Lung (tissue), 12 donors: Measurements from ENCODE around the gene VMAC. TPM values are rescaled to one million over a fixed set of nuclear protein-coding genes. Genes with fewer than 3 reads are reported as not detected.

Source experiments
- ATAC-seq: fragments of 200-7000 bp; cut with Tn5 transposase; one replicate; pipeline ENCODE4 v1.9.1; 2020; ENCODE audit warnings: moderate number of reproducible peaks; ENCODE audit not compliant: insufficient read depth, low FRiP score
- DNase-seq, 3 donors: peaks; one replicate each; pipeline ENCODE4 v3.0.0-alpha.2; 2013 to 2017
- H3K27ac ChIP-seq, 2 donors: one replicate each; pipeline ENCODE4 v1.5.1; 2013; ENCODE audit warnings: mild to moderate bottlenecking in 2 of 2, moderate library complexity in 2 of 2, control low read depth in 1 of 2, inconsistent platforms in 1 of 2, low read depth in 1 of 2, low read length in 1 of 2
- H3K27me3 ChIP-seq, 3 donors: one replicate each; pipeline ENCODE4 v1.5.1; 2013; ENCODE audit warnings: low read length in 2 of 3; ENCODE audit not compliant: control insufficient read depth in 3 of 3, insufficient read depth in 3 of 3
- H3K36me3 ChIP-seq, 4 donors: one replicate each; pipeline ENCODE4 v1.5.1; 2013; ENCODE audit warnings: low read length in 4 of 4, mild to moderate bottlenecking in 1 of 4, moderate library complexity in 1 of 4; ENCODE audit not compliant: control insufficient read depth in 4 of 4, insufficient read depth in 4 of 4
- H3K4me1 ChIP-seq, 5 donors: one replicate each; pipeline ENCODE4 v1.5.1; 2013; ENCODE audit warnings: low read length in 5 of 5, mild to moderate bottlenecking in 2 of 5, moderate library complexity in 1 of 5; ENCODE audit not compliant: control insufficient read depth in 5 of 5, insufficient read depth in 5 of 5
- H3K4me3 ChIP-seq: one replicate; pipeline ENCODE4 v1.5.1; 2013; ENCODE audit warnings: mild to moderate bottlenecking, control low read depth, moderate library complexity
- H3K9ac ChIP-seq, 2 donors: one replicate each; pipeline ENCODE4 v1.5.1; 2013; ENCODE audit warnings: low read length in 2 of 2, control low read depth in 1 of 2; ENCODE audit not compliant: insufficient read depth in 1 of 2
- H3K9me3 ChIP-seq, 4 donors: one replicate each; pipeline ENCODE4 v1.5.1; 2013; ENCODE audit warnings: low read length in 3 of 4, mild to moderate bottlenecking in 1 of 4, moderate library complexity in 1 of 4; ENCODE audit not compliant: control insufficient read depth in 4 of 4, insufficient read depth in 3 of 4
- WGBS, 2 donors: extraction: QIAGEN DNeasy Blood & Tissue Kit; methylation state at CpG; one replicate each; pipeline ENCODE4 v1.1.7; 2013; 5-methylcytosine and 5-hydroxymethylcytosine counted together
- polyA plus RNA-seq, 2 donors: library from polyadenylated mRNA; stranded (reverse); fragments of 200-250 nt; gene quantifications; one replicate each; pipeline ENCODE4 v1.2.1, GENCODE V29; 2013
- total RNA-seq, 2 donors: library from RNA; depleted of rRNA in 1 of 2; stranded (reverse); fragments of >200 nt in 1 of 2; gene quantifications; one replicate each; pipeline ENCODE4 v1.2.1, GENCODE V29; 2014 to 2021
- TF ChIP-seq, protein P1 (sequence below): IDR thresholded peaks from 2 replicates; pipeline ENCODE4 v1.5.1; 2012; ENCODE audit warnings: mild to moderate bottlenecking; ENCODE audit errors: control extremely low read depth, extremely low read depth
- donor health status: control.
- donor health status: control.
- donor health status: Bipolar disorder and iron deficiency.
- donor health status: healthy.
- donor health status: DM: yes; HTN: yes; CAD: no.

Gene VMAC
- total and polyA plus RNA-seq, 4 donors: 3.3 to 7.2 (median 5.7) TPM

GRCh38 chr19:5894704-5895349, 9.8 kb upstream of the VMAC start:
- H3K27ac ChIP-seq: peak overlapping the region in 1 of 2 donors; percentile 78
- ATAC-seq (no peak), DNase-seq (no peak)
- H3K36me3 ChIP-seq: peaks cover 3 to 33% (median 8%) of the 10 kb centered on the region in 4 donors
- no peak overlapping the region for H3K9ac ChIP-seq
- H3K9me3 ChIP-seq: no peaks in the 10 kb centered on the region
- peaks cover 0 to 5% (median 2%) of the 10 kb centered on the region in 3 donors for H3K27me3 ChIP-seq
- H3K4me1 ChIP-seq: peaks cover 0 to 9% (median 5%) of the 10 kb centered on the region in 5 donors
- H3K4me3 ChIP-seq: no peak overlapping the region
- WGBS, 2 donors: 88 to 89% methylated on average over 28 of the region's 28 CpGs
- TF ChIP-seq, protein P1, sequence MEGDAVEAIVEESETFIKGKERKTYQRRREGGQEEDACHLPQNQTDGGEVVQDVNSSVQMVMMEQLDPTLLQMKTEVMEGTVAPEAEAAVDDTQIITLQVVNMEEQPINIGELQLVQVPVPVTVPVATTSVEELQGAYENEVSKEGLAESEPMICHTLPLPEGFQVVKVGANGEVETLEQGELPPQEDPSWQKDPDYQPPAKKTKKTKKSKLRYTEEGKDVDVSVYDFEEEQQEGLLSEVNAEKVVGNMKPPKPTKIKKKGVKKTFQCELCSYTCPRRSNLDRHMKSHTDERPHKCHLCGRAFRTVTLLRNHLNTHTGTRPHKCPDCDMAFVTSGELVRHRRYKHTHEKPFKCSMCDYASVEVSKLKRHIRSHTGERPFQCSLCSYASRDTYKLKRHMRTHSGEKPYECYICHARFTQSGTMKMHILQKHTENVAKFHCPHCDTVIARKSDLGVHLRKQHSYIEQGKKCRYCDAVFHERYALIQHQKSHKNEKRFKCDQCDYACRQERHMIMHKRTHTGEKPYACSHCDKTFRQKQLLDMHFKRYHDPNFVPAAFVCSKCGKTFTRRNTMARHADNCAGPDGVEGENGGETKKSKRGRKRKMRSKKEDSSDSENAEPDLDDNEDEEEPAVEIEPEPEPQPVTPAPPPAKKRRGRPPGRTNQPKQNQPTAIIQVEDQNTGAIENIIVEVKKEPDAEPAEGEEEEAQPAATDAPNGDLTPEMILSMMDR: no peak

DNA sequence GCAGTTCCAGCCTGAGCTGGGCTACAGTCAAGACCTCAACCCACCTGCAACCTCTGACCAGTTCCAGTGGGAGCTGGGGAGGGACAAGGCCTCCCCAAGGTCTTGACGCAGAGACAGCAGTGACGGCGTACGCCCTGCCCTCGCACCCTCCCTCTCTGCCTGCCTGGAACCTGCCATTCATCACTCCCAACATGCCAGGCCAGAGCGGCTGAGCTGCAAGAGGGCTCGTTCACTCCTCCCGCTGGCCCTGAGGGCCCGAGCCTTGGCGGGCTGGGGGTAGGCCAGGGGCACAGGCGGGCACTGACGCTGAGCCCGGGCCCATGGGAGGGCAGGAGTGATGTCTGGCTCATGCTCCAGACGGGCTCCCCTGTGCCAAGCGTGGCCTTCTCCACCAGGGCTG, 9.3 kb upstream of the VMAC start:
- Histone ChIP-seq H3K36me3 (peaks cover 3 to 38% (median 9%) of the 10 kb centered on the region in 4 donors), H3K4me3 (no peak overlapping the region), H3K4me1 (peaks cover 0 to 9% (median 5%) of the 10 kb centered on the region in 5 donors), H3K9me3 (no peaks in the 10 kb centered on the region), H3K27ac (peak overlapping the region in 1 of 2 donors; percentile 78), H3K9ac (no peak overlapping the region), H3K27me3 (peaks cover 0 to 5% (median 0%) of the 10 kb centered on the region in 3 donors)
- ATAC-seq: no peak
- TF ChIP-seq, protein P1: no peak
- no peak for DNase-seq
- 79 to 85% methylated on average over 15 of the region's 15 CpGs for WGBS, 2 donors

DNA sequence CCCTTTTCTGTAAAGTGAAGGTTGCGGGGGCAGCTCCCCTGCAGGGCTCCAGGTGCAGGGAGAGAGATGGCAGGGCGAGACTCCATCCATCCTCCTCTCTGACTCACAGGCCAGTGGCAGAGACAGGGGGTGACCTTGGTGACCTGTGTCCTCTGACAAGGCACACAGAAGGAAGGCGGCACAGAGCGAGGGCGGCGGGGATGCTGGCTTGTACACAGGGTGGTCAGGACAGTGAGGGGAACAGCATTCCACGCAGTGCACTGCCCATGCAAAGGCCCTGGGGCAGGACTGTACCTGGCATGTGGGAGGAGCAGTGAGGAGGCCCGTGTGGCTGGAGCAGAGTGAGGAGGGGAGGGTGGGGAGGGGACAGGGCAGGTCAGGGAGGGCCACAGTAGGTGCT, 8.8 kb upstream of the VMAC start:
- TF ChIP-seq, protein P1: no peak
- DNase-seq: no peak
- no peak overlapping the region for H3K9ac ChIP-seq
- 90 to 94% methylated on average over 8 of the region's 8 CpGs for WGBS, 2 donors
- H3K9me3 ChIP-seq: no peaks in the 10 kb centered on the region
- H3K4me1 ChIP-seq: peaks cover 0 to 9% (median 5%) of the 10 kb centered on the region in 5 donors
- peaks cover 0 to 3% (median 0%) of the 10 kb centered on the region in 3 donors for H3K27me3 ChIP-seq
- peak overlapping the region in 1 of 2 donors; percentile 78 for H3K27ac ChIP-seq
- peaks cover 3 to 38% (median 9%) of the 10 kb centered on the region in 4 donors for H3K36me3 ChIP-seq
- ATAC-seq: no peak
- no peak overlapping the region for H3K4me3 ChIP-seq
